ENCODE data around the gene PRPF38B.

- TF ChIP-seq POLR2A (IDR thresholded peaks at IDR 0.05; ENCODE audit: low read depth, low read length): no peak
- no peak for TF ChIP-seq POLR2AphosphoS5 (IDR thresholded peaks at IDR 0.05; ENCODE audit: low read depth, low read length)
Observed at GRCh38 chr1:108646265-108646647, 45.9 kb upstream of the PRPF38B start.

All from GM12892 (cell line).